ENCODE results near the gene SLC32A1. TPM values are rescaled to one million over a fixed set of nuclear protein-coding genes. Genes with fewer than 3 reads are reported as not detected.

Gene SLC32A1, protein sequence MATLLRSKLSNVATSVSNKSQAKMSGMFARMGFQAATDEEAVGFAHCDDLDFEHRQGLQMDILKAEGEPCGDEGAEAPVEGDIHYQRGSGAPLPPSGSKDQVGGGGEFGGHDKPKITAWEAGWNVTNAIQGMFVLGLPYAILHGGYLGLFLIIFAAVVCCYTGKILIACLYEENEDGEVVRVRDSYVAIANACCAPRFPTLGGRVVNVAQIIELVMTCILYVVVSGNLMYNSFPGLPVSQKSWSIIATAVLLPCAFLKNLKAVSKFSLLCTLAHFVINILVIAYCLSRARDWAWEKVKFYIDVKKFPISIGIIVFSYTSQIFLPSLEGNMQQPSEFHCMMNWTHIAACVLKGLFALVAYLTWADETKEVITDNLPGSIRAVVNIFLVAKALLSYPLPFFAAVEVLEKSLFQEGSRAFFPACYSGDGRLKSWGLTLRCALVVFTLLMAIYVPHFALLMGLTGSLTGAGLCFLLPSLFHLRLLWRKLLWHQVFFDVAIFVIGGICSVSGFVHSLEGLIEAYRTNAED
- total RNA-seq (not detected), polyA plus RNA-seq (not detected)
- long read RNA-seq, donor 1: 0 reads
- long read RNA-seq, donor 2: 0 reads

DNA sequence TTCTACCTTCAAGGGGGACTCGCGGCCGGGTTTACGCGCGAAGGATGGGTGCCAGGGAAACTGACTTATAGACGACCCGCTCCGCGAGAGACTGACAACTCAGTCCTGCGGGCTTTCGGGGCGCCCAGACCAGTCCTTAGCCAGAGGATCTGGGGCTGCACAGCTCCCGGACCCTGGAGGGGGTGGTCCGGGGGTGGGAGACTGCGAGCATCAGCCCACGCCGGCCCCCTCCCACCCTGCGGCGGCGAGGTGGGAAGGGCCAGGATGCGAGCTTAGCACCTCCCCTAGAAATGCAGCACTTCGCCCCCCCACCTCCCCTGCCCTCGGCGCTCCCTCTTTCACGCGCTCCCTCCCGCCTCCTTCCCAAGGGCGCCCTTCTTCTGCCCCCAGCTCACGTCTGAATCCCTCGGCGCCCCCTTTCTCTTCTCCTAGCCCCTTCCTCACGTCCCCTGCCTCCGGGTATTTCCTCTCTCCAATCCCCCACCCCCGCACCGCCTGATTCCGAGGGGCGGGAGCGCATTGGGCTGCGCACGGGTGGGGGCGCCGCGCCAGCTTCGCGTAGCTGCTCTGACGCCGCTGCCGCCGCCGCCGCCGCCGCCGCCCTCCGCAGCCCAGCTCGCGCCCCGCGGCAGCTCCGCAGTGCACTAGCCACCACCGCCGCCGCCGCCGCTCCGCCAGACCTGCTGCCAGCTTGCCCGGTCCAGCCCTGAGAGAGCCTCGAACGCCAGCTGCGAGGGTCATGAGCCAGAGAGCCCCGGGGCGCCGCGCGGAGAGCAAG, at the start of gene SLC32A1:
SLC32A1 (plus strand) TSS at position 639 of the 778 bp plus-strand sequence. CDS start 239 bp downstream, outside the sequence.
- 0 to 1% (median 1%) methylated on average over 25 to 76 of the region's 76 CpGs for WGBS, 3 donors
- DNase-seq: no peak
- peaks cover 6 to 100% (median 65%) of the 10 kb centered on the region in 3 donors for H3K27me3 ChIP-seq (ENCODE audit: insufficient read depth in 3 of 3, low read length in 2 of 3)
- no peaks in the 10 kb centered on the region for H3K4me1 ChIP-seq
- H3K9me3 ChIP-seq: no peaks in the 10 kb centered on the region
- H3K36me3 ChIP-seq (ENCODE audit: insufficient read depth in 1 of 2, low read depth in 1 of 2): no peaks in the 10 kb centered on the region
- TF ChIP-seq, protein P1, sequence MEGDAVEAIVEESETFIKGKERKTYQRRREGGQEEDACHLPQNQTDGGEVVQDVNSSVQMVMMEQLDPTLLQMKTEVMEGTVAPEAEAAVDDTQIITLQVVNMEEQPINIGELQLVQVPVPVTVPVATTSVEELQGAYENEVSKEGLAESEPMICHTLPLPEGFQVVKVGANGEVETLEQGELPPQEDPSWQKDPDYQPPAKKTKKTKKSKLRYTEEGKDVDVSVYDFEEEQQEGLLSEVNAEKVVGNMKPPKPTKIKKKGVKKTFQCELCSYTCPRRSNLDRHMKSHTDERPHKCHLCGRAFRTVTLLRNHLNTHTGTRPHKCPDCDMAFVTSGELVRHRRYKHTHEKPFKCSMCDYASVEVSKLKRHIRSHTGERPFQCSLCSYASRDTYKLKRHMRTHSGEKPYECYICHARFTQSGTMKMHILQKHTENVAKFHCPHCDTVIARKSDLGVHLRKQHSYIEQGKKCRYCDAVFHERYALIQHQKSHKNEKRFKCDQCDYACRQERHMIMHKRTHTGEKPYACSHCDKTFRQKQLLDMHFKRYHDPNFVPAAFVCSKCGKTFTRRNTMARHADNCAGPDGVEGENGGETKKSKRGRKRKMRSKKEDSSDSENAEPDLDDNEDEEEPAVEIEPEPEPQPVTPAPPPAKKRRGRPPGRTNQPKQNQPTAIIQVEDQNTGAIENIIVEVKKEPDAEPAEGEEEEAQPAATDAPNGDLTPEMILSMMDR (IDR thresholded peaks at IDR 0.05): no peak
- H3K4me3 ChIP-seq: no peak within 1 kb of the TSS
- ATAC-seq: no peak
- intact Hi-C loops (cut with DNase I): no loop called here
- H3K27ac ChIP-seq: no peak within 1 kb of the TSS

DNA sequence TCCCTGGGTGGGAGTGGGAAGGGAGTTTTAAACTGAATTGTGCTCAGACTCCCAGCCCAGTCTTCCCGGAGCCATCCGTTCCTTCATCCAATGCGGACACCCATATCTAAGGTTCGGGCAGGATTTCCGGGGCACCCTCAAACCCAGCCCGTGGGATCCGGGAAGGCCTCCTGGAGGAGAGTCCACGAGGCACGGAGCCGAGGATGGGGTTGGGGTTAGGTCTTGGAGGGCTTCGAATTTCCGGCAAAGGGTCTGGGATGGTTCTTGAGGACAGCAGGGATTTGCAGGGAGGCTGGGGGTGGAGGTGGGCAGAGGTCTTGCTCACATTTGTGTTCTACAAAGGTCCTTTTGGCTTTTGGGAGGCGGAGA, 49.5 kb upstream of the SLC32A1 start:
- intact Hi-C loops (cut with DNase I): no loop called here
- WGBS, 3 donors: 24 to 27% (median 26%) methylated on average over 13 of the region's 13 CpGs
- peaks cover 3 to 63% (median 16%) of the 10 kb centered on the region in 3 donors for H3K27me3 ChIP-seq (ENCODE audit: insufficient read depth in 3 of 3, low read length in 2 of 3)
- DNase-seq: no peak
- TF ChIP-seq, protein P1 (IDR thresholded peaks at IDR 0.05): no peak
- H3K4me1 ChIP-seq: peaks cover 4% of the 10 kb centered on the region
- H3K4me3 ChIP-seq: no peak overlapping the region
- no peak overlapping the region for H3K27ac ChIP-seq
- ATAC-seq: no peak
- no peaks in the 10 kb centered on the region for H3K9me3 ChIP-seq
- H3K36me3 ChIP-seq (ENCODE audit: insufficient read depth in 1 of 2, low read depth in 1 of 2): no peaks in the 10 kb centered on the region

DNA sequence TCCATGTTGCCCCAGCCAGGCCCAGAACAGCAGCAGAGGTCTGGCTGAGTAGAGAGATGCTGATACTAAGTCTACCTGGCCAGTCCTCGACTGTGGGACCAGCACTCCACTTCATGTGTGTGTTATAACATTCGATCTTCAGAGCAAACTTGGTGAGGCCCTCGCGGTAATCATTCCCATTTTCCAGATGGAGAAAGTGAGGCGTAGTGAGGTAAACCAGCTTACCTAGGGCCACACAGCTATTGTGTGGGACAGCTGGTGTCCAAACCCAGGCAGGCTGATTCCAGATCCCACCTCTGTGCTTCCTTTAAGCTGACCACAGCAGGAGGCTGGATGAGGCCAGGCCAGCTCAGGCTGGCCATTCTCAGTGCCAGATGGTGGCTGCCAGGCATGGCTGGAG, 47.7 kb upstream of the SLC32A1 start:
- TF ChIP-seq, protein P1 (IDR thresholded peaks at IDR 0.05): no peak
- intact Hi-C loops (cut with DNase I): no loop called here
- Histone ChIP-seq H3K4me3 (no peak overlapping the region), H3K27ac (no peak overlapping the region), H3K9me3 (no peaks in the 10 kb centered on the region), H3K4me1 (peaks cover 4% of the 10 kb centered on the region), H3K36me3 (ENCODE audit: insufficient read depth in 1 of 2, low read depth in 1 of 2) (no peaks in the 10 kb centered on the region), H3K27me3 (ENCODE audit: insufficient read depth in 3 of 3, low read length in 2 of 3) (peaks cover 3 to 52% (median 12%) of the 10 kb centered on the region in 3 donors)
- ATAC-seq: no peak
- DNase-seq: no peak
- WGBS, 3 donors: 77 to 88% (median 81%) methylated on average over 5 of the region's 5 CpGs

DNA sequence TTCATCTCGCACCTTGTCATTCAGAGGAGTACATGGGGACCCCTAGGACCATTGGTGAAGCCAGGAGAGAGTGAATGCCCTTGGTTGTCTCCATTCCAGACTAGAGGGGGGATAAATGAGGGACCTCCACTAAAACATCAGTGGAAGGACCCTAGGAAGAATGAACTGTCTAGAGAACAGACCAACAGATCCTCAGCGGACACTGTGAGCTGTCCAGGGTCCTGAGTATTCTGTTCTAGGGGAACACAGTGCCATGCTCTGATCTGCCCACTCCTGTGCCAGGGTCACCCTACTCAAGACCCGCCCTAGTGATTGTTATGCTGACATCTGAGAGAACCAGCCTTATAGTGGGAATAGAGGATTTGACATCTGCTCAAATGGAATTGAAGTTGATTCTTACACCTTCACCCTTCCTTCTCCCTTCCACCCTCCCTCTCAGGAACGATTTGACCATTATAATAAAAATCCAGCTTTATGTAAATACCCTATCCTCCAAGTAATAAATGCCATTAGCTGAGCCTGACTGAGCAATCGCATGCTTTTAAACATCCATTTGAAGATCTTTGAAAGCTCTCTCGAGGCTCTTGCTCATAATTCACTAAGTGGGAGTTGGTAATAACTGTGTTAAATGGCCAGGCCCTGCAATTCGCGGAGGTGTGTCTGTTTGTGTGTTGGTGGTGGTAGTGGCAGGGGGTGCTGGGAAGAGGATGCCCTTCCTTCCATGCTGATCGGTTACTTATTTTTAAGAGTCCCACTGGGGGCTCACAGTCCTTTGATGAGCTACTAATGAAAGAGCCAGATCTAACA, 43.6 kb upstream of the SLC32A1 start:
- Histone ChIP-seq H3K4me1 (no peaks in the 10 kb centered on the region), H3K36me3 (ENCODE audit: insufficient read depth in 1 of 2, low read depth in 1 of 2) (no peaks in the 10 kb centered on the region), H3K27ac (no peak overlapping the region), H3K9me3 (no peaks in the 10 kb centered on the region), H3K4me3 (no peak overlapping the region), H3K27me3 (ENCODE audit: insufficient read depth in 3 of 3, low read length in 2 of 3) (peaks cover 2 to 20% (median 5%) of the 10 kb centered on the region in 3 donors)
- 37 to 44% (median 37%) methylated on average over 9 of the region's 9 CpGs for WGBS, 3 donors
- no peak for ATAC-seq
- TF ChIP-seq, protein P1 (IDR thresholded peaks at IDR 0.05): no peak
- no peak for DNase-seq
- intact Hi-C loops (cut with DNase I): no loop called here

Measured in psoas muscle (tissue), 8 donors.